Measurements from ENCODE around the gene CRELD2. TPM values are rescaled to one million over a fixed set of nuclear protein-coding genes. Genes with fewer than 3 reads are reported as not detected.

Gene CRELD2
- total and polyA plus RNA-seq, 2 experiments from 2014 or later, result 35.7 to 47.7 TPM

GRCh38 chr22:49892226-49892899 is 26.1 kb upstream of the CRELD2 start:
- H3K79me2 ChIP-seq (replicated peaks; ENCODE audit: insufficient read depth), result 0 out of 2 replicates have a peak, but pooled peaks cover 9% of the 10 kb centered on the region
- no peaks in the 10 kb centered on the region; the same call in 1 of the 2 replicates for H4K20me1 ChIP-seq (replicated peaks; ENCODE audit: insufficient read depth)
- no peak overlapping the region for H3K4me2 ChIP-seq
- ATAC-seq (no peak), DNase-seq (ENCODE audit: low spot score) (no peak)
- TF ChIP-seq EZH2phosphoT487 (IDR thresholded peaks at IDR 0.05; ENCODE audit: unreplicated experiment), result no peak
- TF ChIP-seq REST (IDR thresholded peaks at IDR 0.05; ENCODE audit: unreplicated experiment), result no peak
- TF ChIP-seq STAT1 (IDR thresholded peaks at IDR 0.05; ENCODE audit: unreplicated experiment), result no peak
- no peak for TF ChIP-seq ZNF462 (CRISPR knock-in tag; IDR thresholded peaks at IDR 0.05)
- TF ChIP-seq EZH2 (IDR thresholded peaks at IDR 0.05; ENCODE audit: low read depth, unreplicated experiment), result no peak
- no peak for TF ChIP-seq CREB1 (CRISPR knock-in tag; IDR thresholded peaks at IDR 0.05; ENCODE audit: low read depth)
- TF ChIP-seq ZNF331 (CRISPR knock-in tag; IDR thresholded peaks at IDR 0.05; ENCODE audit: low read depth), result no peak
- no peak for TF ChIP-seq POLR2AphosphoS5 (IDR thresholded peaks at IDR 0.05; ENCODE audit: low read depth)
- TF ChIP-seq NANOG (IDR thresholded peaks at IDR 0.05; ENCODE audit: borderline replicate concordance), result no peak
- TF ChIP-seq JUNB (IDR thresholded peaks at IDR 0.05; ENCODE audit: unreplicated experiment), result no peak
- TF ChIP-seq ETS1 (IDR thresholded peaks at IDR 0.05), result no peak
- no peak for TF ChIP-seq ZNF114 (CRISPR knock-in tag; IDR thresholded peaks at IDR 0.05)
- TF ChIP-seq CTCF (conservative IDR thresholded peaks at IDR 0.05; ENCODE audit: low read depth in 2 of 2), result no peak
- Mint-ChIP-seq H3K4me3 (no peak overlapping the region), H3K36me3 (ENCODE audit: low read depth) (peaks cover 80% of the 10 kb centered on the region), H3K9me3 (peaks cover 38% of the 10 kb centered on the region), H3K27me3 (ENCODE audit: insufficient read depth, low read depth, poor library complexity) (peaks cover 5% of the 10 kb centered on the region), H3K27ac (no peak overlapping the region), H3K4me1 (no peaks in the 10 kb centered on the region)
- H3K27ac ChIP-seq (ENCODE audit: low read depth), result no peak overlapping the region
- no peaks in the 10 kb centered on the region for H3K27me3 ChIP-seq (ENCODE audit: insufficient read depth)
- peaks cover 4% of the 10 kb centered on the region for H3K36me3 ChIP-seq (ENCODE audit: insufficient read depth)
- H3K4me1 ChIP-seq (ENCODE audit: insufficient read depth), result no peaks in the 10 kb centered on the region
- no peaks in the 10 kb centered on the region for H3F3A ChIP-seq (replicated peaks; ENCODE audit: low read depth)
- no peak overlapping the region for H3K4me3 ChIP-seq
- H2AFZ ChIP-seq, result no peak overlapping the region
- H3K9me2 ChIP-seq (ENCODE audit: insufficient read depth), result 0 out of 2 replicates have a peak, but pooled peaks cover 4% of the 10 kb centered on the region

All from GM23338 (cell line).